Ramos (cell line): Measurements from ENCODE around the gene GNPAT.

ENCODE experiments used
- in situ Hi-C: fragments of 300-500 bp; cut with MboI; formaldehyde crosslinking; loops from one replicate; pipeline ENCODE4 v1.14.3; 2022; ENCODE audit warnings: low sequenced_read_pairs; ENCODE audit not compliant: unreplicated experiment

GNPAT gene

DNA sequence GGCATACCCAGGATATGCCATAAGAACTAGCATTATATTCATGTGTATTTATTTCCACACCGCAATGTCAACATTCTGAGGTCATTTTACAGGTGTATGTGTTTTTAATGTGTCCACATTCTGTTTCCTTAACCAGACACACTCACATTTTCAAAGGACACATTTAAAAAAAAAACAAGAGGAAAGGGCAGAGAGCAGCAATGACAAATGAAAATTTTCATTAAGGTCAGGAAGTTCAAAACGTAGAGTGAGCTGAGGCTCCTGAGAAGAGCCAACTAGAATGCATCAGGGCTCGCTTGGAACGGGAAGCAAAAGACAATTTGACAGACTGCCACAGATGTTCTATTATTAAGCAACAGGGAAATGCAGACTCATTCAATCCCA, 4.8 kb upstream of the GNPAT start:
- in situ Hi-C loops, result no loop called here

DNA sequence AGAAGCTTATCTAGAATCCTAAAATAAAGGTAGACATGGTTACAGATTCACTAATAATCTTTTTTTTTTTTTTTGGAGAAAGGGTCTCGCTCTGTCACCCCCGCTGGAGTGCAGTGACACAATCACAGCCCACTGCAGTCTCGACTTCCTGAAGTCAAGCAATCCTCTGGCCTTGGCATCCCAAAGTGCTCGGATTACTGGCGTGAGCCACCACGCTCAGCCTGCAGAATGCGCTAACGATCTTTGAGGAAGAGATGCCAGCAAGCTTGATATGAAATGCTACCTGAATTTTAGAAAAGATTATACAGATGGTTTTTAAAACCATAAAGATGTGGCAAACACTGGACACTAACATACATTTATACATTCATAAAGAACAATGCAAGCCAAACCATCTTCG, 4.1 kb upstream of the GNPAT start:
- in situ Hi-C loops, result no loop called here

DNA sequence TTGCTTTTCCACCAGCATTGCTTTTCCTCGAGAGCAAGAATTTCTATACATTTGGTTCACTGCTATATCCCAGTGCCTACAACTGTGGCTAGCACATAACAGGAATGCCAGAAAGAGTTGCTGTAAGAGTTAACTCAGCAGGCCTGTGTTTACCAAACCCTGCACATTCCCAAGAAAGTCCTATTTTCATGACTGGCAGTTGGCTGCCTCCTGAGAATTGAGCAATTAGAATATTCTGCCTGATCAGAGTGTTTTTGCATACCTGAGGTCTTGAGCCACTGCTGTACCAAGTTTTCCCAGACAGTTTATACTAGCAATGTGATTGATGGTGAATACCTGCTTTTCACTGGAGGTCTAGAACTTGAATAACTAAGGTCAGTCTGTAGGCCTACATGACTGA, 2.7 kb upstream of the GNPAT start:
- in situ Hi-C loops, result no loop called here

DNA sequence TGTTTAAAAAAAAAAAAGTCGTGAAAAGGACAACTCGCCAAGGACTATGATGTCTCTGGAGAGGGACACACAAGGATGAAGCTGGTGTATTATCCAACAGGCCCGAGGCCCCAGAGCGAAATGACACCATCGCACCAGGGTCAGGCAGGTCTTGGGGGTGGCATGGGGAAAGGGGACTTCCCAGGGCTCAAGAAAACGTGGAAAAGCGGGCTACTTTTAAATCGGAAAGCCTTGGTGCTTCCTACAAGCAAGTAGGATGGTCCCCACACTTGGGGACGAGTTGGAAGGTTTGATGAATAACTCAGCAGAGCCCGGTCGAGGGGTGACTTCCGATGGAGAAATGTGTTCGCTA, 505 bp upstream of the GNPAT start:
- in situ Hi-C loops, result no loop called here

DNA sequence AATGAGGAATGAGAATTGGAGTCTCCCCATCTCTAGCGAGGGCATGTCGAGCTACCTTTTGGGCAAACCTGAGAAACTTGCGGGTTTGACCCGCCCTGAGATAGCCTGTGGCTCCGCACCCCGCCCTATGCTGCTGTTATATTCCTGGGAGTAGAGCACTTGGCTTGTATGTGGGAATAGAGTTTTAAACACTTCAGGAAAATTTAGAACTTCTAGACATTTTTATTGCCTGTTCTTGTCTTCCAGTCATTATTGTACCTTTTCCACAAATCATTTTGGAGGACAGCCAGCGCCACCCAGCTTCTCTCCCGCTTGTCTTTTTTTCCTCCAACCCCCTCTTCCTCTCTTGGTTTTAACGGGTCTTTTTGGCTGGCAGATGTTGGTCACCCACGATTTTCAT, 738 bp downstream of the GNPAT start:
- in situ Hi-C loops, result no loop called here

DNA sequence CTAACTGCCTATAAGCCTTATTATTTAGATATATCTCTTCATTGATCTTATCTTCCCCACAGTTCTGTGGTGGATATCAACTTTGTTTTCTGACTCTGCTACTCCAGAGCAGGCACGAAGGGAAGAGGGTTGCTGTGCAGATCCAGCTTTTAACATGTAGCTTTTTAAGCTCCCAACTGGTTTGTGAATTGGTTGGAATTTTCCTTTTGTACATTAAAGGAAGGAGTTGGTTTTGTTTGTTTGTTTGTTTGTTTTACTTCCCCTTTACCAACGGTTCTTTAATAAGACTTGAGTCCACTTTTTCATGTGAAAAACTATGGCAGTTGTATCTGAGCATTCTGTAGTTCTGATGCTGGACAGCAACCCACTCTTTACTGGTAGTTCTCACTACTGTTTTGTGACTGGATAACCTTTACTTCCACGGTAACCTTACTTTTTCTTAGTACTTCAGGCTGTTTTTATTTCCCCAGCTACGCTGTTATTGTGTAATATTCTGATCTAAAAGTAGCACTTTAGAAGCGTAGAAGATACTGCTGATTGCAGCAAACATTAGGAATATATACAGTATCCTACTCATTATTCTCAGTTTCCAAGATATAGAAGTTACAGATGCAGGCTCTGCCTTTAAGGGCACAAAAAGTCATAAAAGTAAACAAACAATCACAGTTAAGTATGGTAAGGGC, 1.6 kb downstream of the GNPAT start:
- in situ Hi-C loops, result no loop called here

DNA sequence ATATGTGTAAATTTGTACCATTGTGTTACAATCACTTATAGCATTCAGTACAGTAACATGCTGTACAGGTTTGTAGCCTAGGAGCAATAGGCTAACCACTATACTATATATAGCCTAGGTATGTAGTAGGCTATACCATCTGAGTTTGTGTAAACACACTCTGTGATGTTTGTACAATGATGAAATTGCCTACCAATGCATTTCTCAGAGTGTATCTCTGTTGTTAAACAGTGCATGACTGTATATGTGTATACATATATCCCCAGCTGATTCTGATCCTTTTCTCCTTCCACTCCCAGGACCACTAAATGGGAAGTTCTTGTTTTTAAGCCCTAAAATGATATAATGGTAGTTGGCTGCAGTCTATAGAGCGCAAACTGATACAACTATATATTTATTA, 7.8 kb downstream of the GNPAT start:
- in situ Hi-C loops, result no loop called here

DNA sequence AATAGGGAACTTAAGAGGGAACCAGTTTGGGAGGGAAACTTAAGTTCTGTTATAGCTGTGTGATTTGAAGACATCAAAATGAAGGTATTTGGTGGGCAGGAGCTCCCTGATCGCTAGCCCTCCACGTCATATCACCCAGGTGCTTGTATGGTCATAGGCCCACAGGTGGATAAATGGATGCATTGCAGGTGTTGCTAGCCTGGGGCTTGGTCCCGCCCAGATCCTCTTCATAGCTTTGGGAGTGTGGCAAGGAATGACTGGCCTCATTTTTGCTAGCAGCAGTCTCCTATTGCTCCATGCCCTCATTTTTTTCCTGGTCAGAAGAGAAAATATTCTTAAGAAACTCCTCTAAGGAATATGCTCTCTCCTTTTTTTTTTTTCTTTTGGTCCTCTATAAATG, 11.3 kb downstream of the GNPAT start:
- in situ Hi-C loops, result no loop called here

DNA sequence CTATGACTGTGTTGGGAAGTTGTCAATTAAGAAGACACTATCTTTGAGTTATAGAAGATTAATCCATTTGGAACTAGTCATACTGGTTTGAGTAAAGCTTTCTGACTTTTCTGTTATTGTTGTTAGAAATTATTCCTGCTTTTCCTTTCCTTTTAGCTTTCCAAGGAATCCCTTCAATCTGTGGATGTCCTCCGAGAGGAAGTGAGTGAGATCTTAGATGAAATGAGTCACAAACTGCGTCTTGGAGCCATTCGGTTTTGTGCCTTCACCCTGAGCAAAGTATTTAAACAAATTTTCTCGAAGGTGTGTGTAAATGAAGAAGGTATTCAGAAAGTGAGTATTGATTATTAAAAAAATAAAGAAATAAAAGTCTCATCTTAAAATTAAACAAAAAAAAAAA, 19.3 kb downstream of the GNPAT start:
- in situ Hi-C loops, result no loop called here

DNA sequence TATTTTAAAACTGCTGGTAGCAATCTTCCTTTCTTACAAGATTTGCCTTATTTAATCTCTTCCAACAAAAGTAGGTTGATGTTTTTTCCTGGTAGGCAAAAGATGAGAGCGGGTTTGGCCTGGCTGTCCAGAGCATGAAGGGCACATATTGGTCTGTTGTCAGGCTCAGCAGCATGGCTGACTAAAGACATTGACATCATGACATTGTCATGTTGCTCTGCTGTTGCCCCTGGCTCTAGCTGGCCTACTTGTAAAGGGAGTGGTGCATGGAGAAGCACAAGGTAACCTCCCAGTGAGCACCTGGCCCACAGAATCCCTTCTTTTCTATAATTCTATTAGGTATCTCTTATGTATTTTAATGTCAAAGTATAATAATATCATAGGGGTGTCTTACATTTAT, 23.6 kb downstream of the GNPAT start:
- in situ Hi-C loops, result no loop called here

DNA sequence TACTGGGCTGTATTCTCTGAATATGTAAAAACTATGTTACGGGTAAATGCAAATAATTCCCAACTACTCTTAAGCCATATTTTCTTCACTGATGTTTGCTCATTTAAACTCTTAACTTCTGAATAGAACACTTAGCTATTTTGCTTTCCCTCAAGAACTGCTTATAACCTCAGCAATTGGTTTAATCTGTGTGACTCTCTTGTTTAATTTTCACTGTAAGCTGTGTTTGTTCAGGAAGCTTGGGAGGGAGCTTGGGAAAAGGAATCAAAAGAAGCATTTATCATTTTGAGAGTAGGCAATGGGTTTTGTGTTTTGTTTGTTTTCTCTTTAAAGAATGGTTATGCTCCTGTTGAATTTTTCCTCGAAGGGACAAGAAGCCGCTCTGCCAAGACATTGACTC, 24.4 kb downstream of the GNPAT start:
- in situ Hi-C loops, result no loop called here

DNA sequence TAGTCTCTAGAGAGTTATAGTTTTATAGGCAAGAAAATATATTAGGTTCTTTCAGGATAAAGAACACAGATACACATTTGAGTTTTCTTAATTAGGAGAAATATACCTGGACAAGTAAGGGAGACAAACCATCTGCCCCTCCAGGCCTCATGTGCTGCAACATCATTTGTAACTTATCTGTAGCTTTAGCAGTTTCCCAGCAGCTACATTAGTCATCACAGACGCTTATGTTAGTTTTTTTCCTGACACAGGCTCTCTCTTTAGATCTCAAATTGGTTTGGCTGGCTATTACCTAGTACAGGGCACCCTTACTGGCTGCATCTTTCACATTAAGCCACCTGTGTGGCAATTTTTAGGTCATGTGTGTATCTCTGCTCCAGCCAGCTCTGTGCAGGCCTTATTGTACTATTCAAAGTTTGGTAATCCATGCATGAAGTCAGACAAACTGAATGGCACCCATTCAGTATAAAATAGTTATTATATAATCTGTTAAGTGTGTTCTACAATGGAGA, 25.9 kb downstream of the GNPAT start:
- in situ Hi-C loops, result no loop called here

DNA sequence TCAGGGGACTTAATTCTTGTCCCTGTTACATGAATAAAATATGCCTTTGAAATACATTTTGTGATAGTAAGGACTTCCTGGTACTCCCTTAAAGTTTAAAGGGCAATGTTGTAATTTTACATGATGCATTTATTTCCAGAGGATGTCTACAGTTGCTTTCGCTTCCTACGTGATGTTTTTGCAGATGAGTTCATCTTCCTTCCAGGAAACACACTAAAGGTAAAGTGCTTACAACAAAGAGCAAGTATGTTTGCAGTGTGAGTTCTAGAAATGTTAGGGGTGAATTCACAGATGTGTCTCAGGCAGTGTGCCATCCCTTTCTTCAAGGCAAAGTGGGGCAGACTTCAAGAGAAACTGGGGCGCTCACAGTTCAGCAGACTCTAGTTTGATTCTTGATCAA, 31.2 kb downstream of the GNPAT start:
- in situ Hi-C loops, result no loop called here

DNA sequence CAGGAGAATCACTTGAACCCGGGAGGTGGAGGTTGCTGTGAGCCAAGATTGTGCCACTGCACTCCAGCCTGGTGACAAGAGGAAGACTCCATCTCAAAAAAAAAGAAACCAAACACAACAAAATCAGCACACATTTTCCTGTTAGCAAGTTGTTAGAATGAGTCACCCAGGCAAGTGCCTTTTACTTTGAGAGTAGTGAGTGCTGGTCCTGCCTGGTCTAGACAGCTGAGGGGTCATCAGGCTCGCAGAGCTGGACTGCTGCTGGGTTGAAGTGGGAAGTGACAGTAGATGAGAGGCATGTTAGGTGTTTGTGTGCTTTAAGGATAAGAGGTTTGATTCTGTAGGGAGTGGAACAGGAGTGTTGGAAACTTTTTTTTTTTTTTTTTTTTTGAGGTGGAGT, 31.9 kb downstream of the GNPAT start:
- in situ Hi-C loops, result no loop called here

DNA sequence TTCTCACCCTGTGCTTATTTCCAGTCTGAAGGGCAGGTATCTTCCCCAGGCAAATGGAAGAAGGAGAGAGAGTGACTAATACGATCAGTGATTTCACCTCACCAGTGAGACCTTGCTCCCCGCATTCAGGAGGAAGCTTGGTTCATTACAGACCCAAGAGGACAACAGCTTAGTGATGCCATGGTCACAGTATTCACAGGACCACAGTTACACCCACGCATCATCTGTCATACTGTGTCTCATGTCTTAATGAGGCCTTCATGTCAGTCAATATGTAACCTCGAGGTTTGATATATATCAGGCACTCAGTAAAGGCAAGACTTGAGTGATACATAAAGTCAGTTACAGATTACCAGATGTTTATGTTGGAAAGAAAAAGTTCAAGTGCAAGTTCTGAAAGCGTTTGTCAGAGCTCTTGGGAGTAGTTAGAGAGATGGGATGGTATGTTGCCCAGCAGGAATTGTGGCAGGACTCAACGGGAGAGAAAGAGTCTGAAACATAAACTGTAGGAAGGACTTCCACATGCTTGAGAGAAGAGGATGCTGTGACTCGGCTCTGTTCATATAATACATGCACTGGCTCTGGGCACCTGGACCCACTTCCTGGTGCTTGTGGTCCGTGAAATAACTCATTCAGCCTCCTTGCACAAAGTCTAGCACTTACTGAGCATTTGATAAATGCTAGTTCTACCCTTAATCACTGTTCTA, 33.3 kb downstream of the GNPAT start:
- in situ Hi-C loops, result no loop called here

DNA sequence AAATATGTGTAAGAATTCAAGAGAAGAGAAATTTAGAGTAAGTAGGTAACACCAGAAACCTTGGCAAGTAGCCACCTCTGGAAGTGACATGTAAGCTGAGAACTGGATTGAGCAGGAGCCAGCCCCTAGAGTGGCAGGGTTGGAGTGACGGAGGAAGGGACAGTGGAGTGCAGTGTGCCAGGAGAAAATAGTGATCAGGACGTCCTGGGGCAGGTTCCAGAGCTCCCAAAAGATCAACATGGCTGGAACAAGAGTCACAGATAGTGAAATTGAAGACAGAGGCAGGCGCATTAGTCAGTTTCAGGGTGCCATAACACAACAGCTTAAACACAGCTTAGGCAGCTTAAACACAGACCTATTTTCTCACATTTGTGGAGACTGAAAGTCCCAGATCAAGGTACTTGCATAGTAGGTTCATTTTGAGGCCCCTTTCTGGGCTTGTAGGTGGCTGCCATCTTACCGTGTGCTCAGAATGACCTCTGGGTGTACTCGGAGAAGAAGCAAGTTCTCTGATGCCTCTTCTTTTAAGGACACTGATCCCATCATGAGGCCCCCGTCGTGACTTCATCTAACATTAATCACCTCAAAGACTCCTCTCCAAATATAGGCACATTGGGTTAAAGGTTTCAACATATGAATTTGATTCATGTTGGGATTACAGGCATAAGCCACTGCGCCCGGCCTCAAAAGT, 37.2 kb downstream of the GNPAT start:
- in situ Hi-C loops, result no loop called here

DNA sequence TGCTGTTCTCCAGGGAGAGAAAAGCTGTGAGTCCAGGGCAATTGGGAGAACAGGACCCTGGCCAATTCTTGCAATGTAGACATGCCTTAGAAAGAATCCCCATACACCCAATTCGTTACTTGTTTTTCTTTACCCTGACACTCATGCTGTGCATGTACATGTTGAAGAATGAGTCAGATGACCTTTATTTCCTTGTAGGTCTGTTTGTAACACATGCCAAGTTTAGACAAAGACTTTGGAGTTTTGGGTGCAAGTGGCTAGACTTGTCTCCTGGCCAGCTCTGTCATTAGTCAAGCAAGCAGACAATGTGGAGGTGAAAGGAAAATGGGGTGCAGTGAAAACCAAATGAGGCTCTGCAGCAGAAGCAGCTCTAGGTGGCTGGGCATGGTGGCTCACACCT, 38.1 kb downstream of the GNPAT start:
- in situ Hi-C loops, result no loop called here

DNA sequence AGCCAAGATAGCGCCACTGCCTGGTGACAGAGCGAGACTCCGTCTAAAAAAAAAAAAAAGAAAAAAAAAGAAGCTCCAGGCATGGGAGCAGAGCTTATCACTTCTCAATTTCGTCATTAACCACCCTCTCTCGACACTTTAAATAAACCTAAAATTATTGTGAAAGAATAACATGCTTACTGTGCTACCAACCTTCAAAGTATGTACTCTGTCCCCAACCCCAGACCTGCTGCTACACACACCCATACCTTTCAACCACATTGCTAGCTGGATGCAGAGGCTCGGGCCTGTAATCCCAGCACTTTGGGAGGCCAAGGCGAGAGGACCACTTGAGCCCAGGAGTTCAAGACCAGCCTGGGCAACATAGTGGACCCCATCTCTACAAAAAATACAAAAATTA, 38.7 kb downstream of the GNPAT start:
- in situ Hi-C loops, result no loop called here

DNA sequence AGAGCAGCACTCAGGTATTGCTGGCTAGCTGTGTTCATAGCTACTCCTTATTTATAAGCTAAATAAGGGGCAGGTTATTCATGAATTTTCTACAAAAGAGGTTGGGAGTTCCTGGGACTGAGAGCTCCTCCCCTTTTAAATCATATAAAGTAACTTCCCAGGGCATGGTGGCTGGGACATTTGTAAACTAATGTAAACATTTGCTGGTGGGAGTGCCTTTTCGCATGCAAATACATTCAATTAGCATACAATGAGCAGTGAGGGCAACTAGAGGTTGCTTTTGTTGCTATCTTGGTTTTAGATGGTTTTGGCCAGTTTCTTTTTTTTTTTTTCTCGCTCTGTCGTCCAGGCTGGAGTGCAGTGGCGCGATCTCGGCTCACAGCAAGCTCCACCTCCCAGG, 43.4 kb downstream of the GNPAT start:
- in situ Hi-C loops, result no loop called here

DNA sequence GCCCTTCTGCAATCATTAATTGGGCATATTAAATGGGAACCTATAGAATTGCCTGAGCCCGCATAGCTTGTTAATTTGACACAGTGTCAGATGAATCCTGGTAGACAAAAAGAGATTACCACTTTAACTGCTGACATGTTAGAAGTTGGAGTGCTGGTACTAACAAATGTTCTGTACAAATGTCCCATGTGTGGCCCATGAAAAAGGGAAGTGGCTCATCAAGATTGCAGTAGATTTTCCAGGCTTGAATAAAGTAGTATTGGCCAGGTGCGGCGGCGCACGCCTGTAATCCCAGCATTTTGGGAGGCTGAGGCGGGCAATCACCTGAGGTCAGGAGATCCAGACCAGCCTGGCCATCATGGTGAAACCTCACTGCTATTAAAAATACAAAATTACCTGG, 45.6 kb downstream of the GNPAT start:
- in situ Hi-C loops, result no loop called here

DNA sequence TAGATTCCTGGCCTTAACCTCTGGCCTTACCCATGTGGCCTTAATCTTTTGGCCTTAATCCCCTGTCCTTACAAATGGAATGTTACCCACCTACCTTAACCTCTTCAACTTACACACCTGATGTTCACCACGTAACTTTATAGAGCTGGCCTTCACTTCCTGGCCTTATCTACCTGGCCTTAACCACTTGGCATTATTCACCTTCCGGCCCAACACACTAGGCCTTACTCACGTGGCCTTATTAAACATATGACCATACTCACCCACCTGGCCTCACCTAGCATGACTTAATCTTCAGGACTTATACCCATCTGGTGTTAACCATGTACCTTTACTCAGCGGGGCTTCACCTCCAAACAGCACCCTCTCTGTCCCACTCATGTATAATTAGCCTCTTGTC, 54.9 kb downstream of the GNPAT start:
- in situ Hi-C loops, result no loop called here

DNA sequence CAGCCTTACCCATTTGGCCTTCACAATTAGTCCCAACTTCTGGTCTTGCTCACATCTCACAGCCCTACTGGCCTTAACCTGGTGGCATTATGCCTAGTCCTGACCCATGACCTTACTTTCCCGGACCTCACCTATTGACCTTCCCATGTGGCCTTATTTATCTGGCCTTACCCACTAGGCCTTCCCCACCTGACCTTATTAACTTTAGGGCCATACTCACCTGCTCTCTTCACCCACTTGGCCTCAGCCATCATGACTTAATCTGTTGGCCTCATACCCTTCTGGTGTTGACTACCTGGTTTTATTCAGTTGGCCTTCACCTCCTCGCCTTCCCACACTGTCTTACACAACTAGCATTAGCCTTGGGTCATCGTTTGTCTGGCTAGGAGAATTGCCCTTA, 61.0 kb downstream of the GNPAT start:
- in situ Hi-C loops, result no loop called here
